ENCODE measurements around the gene TRIM26. TPM values are rescaled to one million over a fixed set of nuclear protein-coding genes. Genes with fewer than 3 reads are reported as not detected.
"Not testable (repeated sequence)": the region's sequence is repeated elsewhere in the genome, so short reads cannot be mapped to it uniquely, and the experiment has no call there.

The TRIM26 gene
- total RNA-seq, 2 experiments from 2014 or later, result 43.4 to 45.0 TPM

DNA sequence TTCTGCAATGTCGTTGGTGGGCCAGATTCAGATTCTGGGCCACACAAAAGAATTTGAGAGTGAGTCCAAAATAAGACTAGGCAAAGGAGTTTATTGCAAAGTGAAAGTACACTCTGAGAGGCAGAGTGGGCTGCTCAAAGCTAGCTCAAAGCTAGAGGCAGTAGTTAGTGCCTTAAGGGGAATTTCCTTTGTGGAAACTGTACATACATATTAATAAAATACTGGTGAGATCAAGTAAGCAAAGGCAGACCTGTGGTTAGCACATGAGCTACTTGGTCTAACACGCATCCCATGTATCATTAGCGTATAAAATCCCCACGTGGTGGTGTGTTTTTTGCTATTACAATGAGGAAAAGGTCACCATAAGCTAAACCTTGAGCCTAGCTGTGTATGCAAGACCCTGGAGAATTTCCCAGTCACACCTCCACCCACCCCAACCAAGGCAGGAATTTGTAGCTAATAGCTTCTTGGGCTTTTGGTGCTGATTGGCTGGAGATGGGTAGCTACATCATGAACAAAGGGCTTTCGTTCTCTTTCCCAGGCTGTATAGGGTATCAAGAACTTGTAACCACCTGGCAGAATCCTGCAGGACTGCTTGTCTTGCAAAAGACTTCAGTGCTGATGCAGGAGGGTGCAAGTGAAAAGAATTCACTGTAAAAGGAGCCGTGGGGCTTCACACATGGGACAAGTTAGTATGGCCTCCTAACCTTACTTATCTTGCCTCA, 14.7 kb upstream of the TRIM26 start:
- Mint-ChIP-seq H3K27me3 (peaks cover 10% of the 10 kb centered on the region), H3K4me3 (peak overlapping the region; percentile 58), H3K27ac (peak overlapping the region; percentile 94), H3K36me3 (ENCODE audit: low read depth) (peaks cover 3% of the 10 kb centered on the region), H3K4me1 (ENCODE audit: low read depth) (peaks cover 19% of the 10 kb centered on the region), H3K9me3 (peaks cover 7% of the 10 kb centered on the region)
- CTCF ChIA-PET, result interaction anchor here (0.7 to 6.5 kb wide), 13 partner anchors 10 to 225 kb away, joined by 3 to 94 read pairs (median 5); no protein-coding TSS in a partner anchor
- intact Hi-C loops (cut with micrococcal nuclease), result no loop called here
- ATAC-seq (peak; percentile 93), DNase-seq (peak; percentile 63)
- TF ChIP-seq, protein P1, sequence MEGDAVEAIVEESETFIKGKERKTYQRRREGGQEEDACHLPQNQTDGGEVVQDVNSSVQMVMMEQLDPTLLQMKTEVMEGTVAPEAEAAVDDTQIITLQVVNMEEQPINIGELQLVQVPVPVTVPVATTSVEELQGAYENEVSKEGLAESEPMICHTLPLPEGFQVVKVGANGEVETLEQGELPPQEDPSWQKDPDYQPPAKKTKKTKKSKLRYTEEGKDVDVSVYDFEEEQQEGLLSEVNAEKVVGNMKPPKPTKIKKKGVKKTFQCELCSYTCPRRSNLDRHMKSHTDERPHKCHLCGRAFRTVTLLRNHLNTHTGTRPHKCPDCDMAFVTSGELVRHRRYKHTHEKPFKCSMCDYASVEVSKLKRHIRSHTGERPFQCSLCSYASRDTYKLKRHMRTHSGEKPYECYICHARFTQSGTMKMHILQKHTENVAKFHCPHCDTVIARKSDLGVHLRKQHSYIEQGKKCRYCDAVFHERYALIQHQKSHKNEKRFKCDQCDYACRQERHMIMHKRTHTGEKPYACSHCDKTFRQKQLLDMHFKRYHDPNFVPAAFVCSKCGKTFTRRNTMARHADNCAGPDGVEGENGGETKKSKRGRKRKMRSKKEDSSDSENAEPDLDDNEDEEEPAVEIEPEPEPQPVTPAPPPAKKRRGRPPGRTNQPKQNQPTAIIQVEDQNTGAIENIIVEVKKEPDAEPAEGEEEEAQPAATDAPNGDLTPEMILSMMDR (IDR thresholded peaks at IDR 0.05), result no peak
- POLR2A ChIA-PET, result interaction anchor here (0.8 to 2.9 kb wide), 5 partner anchors 13 to 126 kb away, joined by 3 to 22 read pairs (median 5); partner anchors contain the start of genes TRIM26 and TRIM39

DNA sequence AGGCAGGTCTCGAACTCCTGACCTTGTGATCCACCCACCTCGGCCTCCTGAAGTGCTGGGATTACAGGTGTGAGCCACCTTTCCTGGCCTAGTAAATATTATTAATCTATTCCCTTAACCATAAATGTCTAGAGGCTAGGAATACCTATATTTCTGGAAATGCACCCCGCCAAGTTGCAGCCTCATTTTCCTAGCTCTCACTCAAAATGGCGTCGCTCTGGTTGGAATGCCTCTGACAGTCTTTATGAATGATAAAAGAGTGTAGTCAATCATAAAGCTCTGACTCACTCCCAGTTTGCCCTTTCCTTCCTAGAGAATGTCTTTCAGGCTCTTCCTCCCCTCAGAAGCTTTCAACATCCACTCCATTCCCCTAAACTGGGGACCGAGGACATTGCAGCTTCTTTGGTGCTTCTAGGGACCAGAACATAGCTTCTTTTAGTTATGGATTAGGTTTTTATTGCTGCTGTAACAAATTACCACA, 14.1 kb upstream of the TRIM26 start:
- POLR2A ChIA-PET, result interaction anchor here (0.8 to 2.9 kb wide), 5 partner anchors 12 to 126 kb away, joined by 3 to 22 read pairs (median 5); partner anchors contain the start of genes RPP21, TRIM26 and TRIM39
- ATAC-seq, result peak; percentile 17

DNA sequence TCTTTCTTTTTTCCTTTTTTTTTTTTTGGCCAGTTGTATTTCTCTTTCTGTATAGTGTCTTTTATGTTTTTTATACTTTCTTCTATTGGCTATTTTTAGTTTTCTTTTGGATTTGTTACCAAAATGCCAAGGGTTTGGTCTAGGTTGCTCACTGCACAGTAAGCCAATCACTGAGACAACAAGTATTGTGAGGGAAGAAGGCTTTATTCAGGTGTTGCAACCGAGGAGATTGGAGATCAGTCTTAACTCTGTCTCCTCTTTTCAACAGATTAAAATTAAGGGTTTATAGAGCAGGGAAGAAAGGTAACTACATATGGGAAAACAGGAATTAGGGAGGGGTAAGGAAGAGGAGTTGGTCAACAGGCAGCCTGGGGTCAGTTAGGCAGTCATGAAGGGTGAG, 10.1 kb upstream of the TRIM26 start:
- DNase-seq, result no peak
- CTCF ChIA-PET, result interaction anchor here (1.6 kb wide), 1 partner anchor 8 kb away, joined by 3 read pairs; no protein-coding TSS in a partner anchor
- intact Hi-C loops (cut with micrococcal nuclease), result no loop called here
- no peak for ATAC-seq
- peaks cover 18% of the 10 kb centered on the region for H3K4me1 Mint-ChIP-seq (ENCODE audit: low read depth)
- H3K9me3 Mint-ChIP-seq, result peaks cover 9% of the 10 kb centered on the region
- H3K27ac Mint-ChIP-seq, result no peak overlapping the region
- POLR2A ChIA-PET, result no interaction called here
- peaks cover 3% of the 10 kb centered on the region for H3K36me3 Mint-ChIP-seq (ENCODE audit: low read depth)
- no peaks in the 10 kb centered on the region for H3K27me3 Mint-ChIP-seq
- no peak overlapping the region for H3K4me3 Mint-ChIP-seq
- TF ChIP-seq, protein P1 (IDR thresholded peaks at IDR 0.05), result no peak

More for the DNA sequence above, 14.1 kb upstream of the TRIM26 start:
- peak overlapping the region; percentile 58 for H3K4me3 Mint-ChIP-seq
- H3K4me1 Mint-ChIP-seq (ENCODE audit: low read depth), result peaks cover 19% of the 10 kb centered on the region
- CTCF ChIA-PET, result interaction anchor here (0.7 to 6.5 kb wide), 14 partner anchors 9 to 226 kb away, joined by 3 to 94 read pairs (median 4); no protein-coding TSS in a partner anchor
- TF ChIP-seq, protein P1 (IDR thresholded peaks at IDR 0.05), result no peak
- peak overlapping the region; percentile 94 for H3K27ac Mint-ChIP-seq
- DNase-seq, result peak; percentile 8
- H3K27me3 Mint-ChIP-seq, result peaks cover 7% of the 10 kb centered on the region
- peaks cover 3% of the 10 kb centered on the region for H3K36me3 Mint-ChIP-seq (ENCODE audit: low read depth)
- intact Hi-C loops (cut with micrococcal nuclease), result no loop called here
- H3K9me3 Mint-ChIP-seq, result peaks cover 9% of the 10 kb centered on the region

DNA sequence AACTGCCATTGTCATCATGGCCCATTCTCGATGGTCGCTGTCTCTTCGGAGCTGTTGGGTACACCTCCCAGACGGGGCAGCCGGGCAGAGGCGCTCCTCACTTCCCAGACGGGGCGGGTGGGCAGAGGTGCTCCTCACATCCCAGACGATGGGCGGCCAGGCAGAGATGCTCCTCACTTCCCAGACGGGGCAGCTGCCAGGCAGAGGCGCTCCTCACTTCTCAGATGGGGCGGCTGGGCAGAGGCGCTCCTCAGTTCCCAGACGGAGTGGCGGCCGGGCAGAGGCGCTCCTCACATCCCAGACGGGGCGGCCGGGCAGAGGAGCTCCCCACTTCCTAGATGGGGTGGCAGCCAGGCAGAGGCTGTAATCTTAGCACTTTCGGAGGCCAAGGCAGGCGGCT, 8.8 kb upstream of the TRIM26 start:
- H3K4me3 Mint-ChIP-seq; H3K9me3 Mint-ChIP-seq; H3K36me3 Mint-ChIP-seq (ENCODE audit: low read depth); DNase-seq; ATAC-seq; H3K4me1 Mint-ChIP-seq (ENCODE audit: low read depth); H3K27me3 Mint-ChIP-seq; POLR2A ChIA-PET; intact Hi-C loops (cut with micrococcal nuclease); H3K27ac Mint-ChIP-seq: not testable (repeated sequence)
- CTCF ChIA-PET, result interaction anchor here (1.6 kb wide), 1 partner anchor 9 kb away, joined by 3 read pairs; no protein-coding TSS in a partner anchor

DNA sequence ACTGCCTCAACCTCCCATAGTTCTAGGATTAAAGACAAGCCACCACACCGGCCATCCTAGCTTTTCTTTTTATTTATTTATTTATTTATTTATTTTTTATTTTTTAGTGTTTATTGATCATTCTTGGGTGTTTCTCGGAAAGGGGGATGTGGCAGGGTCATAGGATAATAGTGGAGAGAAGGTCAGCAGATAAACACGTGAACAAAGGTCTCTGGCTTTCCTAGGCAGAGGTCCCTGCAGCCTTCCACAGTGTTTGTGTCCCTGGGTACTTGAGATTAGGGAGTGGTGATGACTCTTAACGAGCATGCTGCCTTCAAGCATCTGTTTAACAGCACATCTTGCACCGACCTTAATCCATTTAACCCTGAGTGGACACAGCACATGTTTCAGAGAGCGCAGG, 8.2 kb upstream of the TRIM26 start:
- intact Hi-C loops (cut with micrococcal nuclease); H3K4me3 Mint-ChIP-seq; DNase-seq; ATAC-seq; H3K27ac Mint-ChIP-seq; H3K9me3 Mint-ChIP-seq; H3K27me3 Mint-ChIP-seq; H3K36me3 Mint-ChIP-seq (ENCODE audit: low read depth); H3K4me1 Mint-ChIP-seq (ENCODE audit: low read depth); POLR2A ChIA-PET: not testable (repeated sequence)
- CTCF ChIA-PET, result interaction anchor here (1.6 kb wide), 2 partner anchors 10 to 90 kb away, joined by 3 to 4 read pairs; no protein-coding TSS in a partner anchor

Measured in activated CD8-positive, alpha-beta T cell treated with anti-CD3 and anti-CD28 coated beads for 36 hours (primary cell).